HepG2 (cell line): ENCODE results near the gene TLE7. TPM values are rescaled to one million over a fixed set of nuclear protein-coding genes. Genes with fewer than 3 reads are reported as not detected.
A peak's percentile ranks its signal among the peaks of the same experiment; 100 is the strongest.

Source experiments
- CENPX ChIP-seq: sonication (generic); formaldehyde crosslinking; IDR thresholded peaks from 2 replicates; pipeline ENCODE4 v1.9.0; 2021; ENCODE audit warnings: mild to moderate bottlenecking, missing genetic modification reagents, moderate library complexity
- FOSL1 ChIP-seq: sonication (generic); formaldehyde crosslinking; IDR thresholded peaks from 2 replicates; pipeline ENCODE4 v1.9.0; 2021; ENCODE audit warnings: missing genetic modification reagents, borderline replicate concordance
- MTF2 ChIP-seq: sonication (generic); formaldehyde crosslinking; IDR thresholded peaks from 2 replicates; pipeline ENCODE4 v1.5.0; 2020; ENCODE audit warnings: missing genetic modification reagents, borderline replicate concordance
- NFKBIZ ChIP-seq: IDR thresholded peaks from 2 replicates; pipeline ENCODE4 v1.6.1; 2018; ENCODE audit warnings: missing genetic modification reagents, missing compliant biosample characterization
- NONO ChIP-seq, 2 experiments: fragments of 450-650 bp in 1 of 2; sonication (generic) in 1 of 2; formaldehyde crosslinking in 1 of 2; IDR thresholded peaks in 1 of 2; conservative IDR thresholded peaks in 1 of 2; 2 replicates each; pipeline versions ENCODE4 v1.6.1 to v1.8.0; 2017 to 2022; ENCODE audit warnings: mild to moderate bottlenecking in 1 of 2, missing genetic modification reagents in 1 of 2, moderate library complexity in 1 of 2
- ONECUT2 ChIP-seq: sonication (generic); formaldehyde crosslinking; IDR thresholded peaks from 2 replicates; pipeline ENCODE4 v1.4.0; 2020; ENCODE audit warnings: missing genetic modification reagents
- STAT5B ChIP-seq: sonication (generic); formaldehyde crosslinking; IDR thresholded peaks from 2 replicates; pipeline ENCODE4 v1.4.0; 2020; ENCODE audit warnings: missing genetic modification reagents
- THYN1 ChIP-seq: sonication (generic); formaldehyde crosslinking; IDR thresholded peaks from 2 replicates; pipeline ENCODE4 v1.8.1; 2023; ENCODE audit warnings: low read depth, mild to moderate bottlenecking, moderate library complexity, missing genetic modification reagents, borderline replicate concordance
- YY1 ChIP-seq: IDR thresholded peaks from 2 replicates; pipeline ENCODE4 v1.6.1; 2011; ENCODE audit warnings: low read length, low read depth, moderate library complexity, mild to moderate bottlenecking; ENCODE audit not compliant: insufficient read depth, insufficient replicate concordance
- ZFY ChIP-seq: sonication (generic); formaldehyde crosslinking; IDR thresholded peaks from 2 replicates; pipeline ENCODE4 v1.4.0; 2020; ENCODE audit warnings: missing genetic modification reagents
- ZNF75D ChIP-seq: sonication (generic); formaldehyde crosslinking; IDR thresholded peaks from 2 replicates; pipeline ENCODE4 v1.8.1; 2023; ENCODE audit warnings: missing genetic modification reagents, mild to moderate bottlenecking, borderline replicate concordance
- polyA plus RNA-seq, 8 experiments: library from polyadenylated mRNA; depleted of rRNA in 3 of 8; stranded (reverse) in 7 of 8; unstranded in 1 of 8; fragments of >200 nt; fragmentation: Illumina TruSeq in 4 of 8; extraction: Trizol in 4 of 8; gene quantifications; 2 replicates each; pipeline versions ENCODE4 v1.2.1 to v1.2.3, GENCODE V29; 2011 to 2016; ENCODE audit warnings: low read depth in 4 of 8, missing spikeins in 1 of 8, mixed read lengths in 1 of 8; ENCODE audit not compliant: insufficient read depth in 1 of 8
- total RNA-seq, 5 experiments: library from RNA; depleted of rRNA; stranded (reverse); fragments of >200 nt; fragmentation: Illumina TruSeq; extraction: Trizol; gene quantifications; 2 replicates each; pipeline ENCODE4 v1.2.3, GENCODE V29; 2016; ENCODE audit warnings: low read depth in 1 of 5
- TF ChIP-seq, protein P1 (sequence below): sonication (generic); formaldehyde crosslinking; IDR thresholded peaks from 2 replicates; pipeline ENCODE4 v1.4.0; 2020; ENCODE audit warnings: missing genetic modification reagents
- TF ChIP-seq, protein P2 (sequence below): sonication (generic); formaldehyde crosslinking; IDR thresholded peaks from 2 replicates; pipeline ENCODE4 v1.9.0; 2021; ENCODE audit warnings: mild to moderate bottlenecking, missing genetic modification reagents
- TF ChIP-seq, protein P3 (sequence below): sonication (generic); formaldehyde crosslinking; IDR thresholded peaks from 2 replicates; pipeline ENCODE4 v1.4.0; 2020; ENCODE audit warnings: missing genetic modification reagents, mild to moderate bottlenecking, borderline replicate concordance

Gene TLE7
- total and polyA plus RNA-seq, 2 of the 13 experiments (the other 11 are each of a cell fraction or from before 2014, with no cell fraction given): not detected

DNA sequence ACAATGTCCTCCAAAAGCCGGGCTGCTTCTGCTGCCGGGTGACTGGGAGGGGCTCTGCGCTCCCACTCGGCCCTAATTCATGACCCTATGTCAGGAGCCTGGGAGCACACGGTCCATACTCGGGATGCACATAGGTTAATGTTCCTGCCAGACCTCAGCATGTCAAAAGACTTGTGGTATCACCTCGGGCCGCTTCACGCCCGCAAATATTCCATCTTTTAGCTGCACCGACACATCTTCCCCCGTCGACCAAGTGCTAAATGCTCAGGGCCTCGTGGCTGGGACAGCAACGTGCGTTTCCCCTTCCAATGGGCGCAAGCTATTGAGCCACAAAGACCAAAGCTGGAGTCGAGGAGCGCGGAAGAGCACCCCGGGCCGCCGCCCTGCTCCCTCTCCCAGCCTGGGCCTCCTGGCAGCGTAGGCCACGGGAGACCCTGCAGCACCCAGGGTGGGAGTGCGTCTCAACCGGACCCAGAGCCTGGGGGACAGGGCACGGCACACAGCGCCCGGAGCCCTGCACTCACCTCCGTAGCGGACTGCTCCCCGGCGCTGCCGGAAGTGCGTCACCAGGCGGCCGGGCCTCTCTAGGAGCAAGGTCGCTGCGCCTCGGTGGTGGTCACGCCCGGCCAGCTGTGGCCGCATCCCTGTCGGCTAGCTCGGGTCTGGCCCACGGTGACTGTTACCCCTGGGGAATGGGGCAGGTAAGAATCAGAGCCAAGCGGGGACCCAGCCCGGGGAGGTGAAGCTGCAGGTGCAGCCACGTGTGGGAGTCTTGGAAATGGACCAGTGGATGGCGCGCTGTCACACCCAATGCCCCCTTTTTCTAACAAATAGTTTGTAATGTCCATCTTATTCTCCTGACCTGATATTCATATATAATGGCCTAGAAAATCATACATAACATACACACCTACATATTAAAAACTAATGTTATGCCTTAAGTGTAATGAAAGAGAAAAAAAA, 20.1 kb upstream of the TLE7 start, which contains the start of gene ZNF23 (continued):
- TF ChIP-seq, protein P1, sequence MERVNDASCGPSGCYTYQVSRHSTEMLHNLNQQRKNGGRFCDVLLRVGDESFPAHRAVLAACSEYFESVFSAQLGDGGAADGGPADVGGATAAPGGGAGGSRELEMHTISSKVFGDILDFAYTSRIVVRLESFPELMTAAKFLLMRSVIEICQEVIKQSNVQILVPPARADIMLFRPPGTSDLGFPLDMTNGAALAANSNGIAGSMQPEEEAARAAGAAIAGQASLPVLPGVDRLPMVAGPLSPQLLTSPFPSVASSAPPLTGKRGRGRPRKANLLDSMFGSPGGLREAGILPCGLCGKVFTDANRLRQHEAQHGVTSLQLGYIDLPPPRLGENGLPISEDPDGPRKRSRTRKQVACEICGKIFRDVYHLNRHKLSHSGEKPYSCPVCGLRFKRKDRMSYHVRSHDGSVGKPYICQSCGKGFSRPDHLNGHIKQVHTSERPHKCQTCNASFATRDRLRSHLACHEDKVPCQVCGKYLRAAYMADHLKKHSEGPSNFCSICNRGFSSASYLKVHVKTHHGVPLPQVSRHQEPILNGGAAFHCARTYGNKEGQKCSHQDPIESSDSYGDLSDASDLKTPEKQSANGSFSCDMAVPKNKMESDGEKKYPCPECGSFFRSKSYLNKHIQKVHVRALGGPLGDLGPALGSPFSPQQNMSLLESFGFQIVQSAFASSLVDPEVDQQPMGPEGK (CRISPR knock-in tag): no peak
- TF ChIP-seq NFKBIZ (CRISPR knock-in tag) (peak; percentile 96), CENPX (no peak), FOSL1 (CRISPR knock-in tag) (no peak), ONECUT2 (CRISPR knock-in tag) (0 out of 2 replicates have a peak, but pooled peaks have one; percentile 36), STAT5B (CRISPR knock-in tag) (peak; percentile 87; the same call in 1 of the 2 replicates), ZFY (CRISPR knock-in tag) (peak; percentile 94), ZNF75D (CRISPR knock-in tag) (no peak), YY1 (peak; percentile 81), THYN1 (no peak), NONO (IDR thresholded peaks at IDR 0.05) (no peak), NONO (CRISPR knock-in tag; conservative IDR thresholded peaks at IDR 0.05) (peak; percentile 98), MTF2 (CRISPR knock-in tag) (peak; percentile 92; the same call in 1 of the 2 replicates)
- TF ChIP-seq, protein P2, sequence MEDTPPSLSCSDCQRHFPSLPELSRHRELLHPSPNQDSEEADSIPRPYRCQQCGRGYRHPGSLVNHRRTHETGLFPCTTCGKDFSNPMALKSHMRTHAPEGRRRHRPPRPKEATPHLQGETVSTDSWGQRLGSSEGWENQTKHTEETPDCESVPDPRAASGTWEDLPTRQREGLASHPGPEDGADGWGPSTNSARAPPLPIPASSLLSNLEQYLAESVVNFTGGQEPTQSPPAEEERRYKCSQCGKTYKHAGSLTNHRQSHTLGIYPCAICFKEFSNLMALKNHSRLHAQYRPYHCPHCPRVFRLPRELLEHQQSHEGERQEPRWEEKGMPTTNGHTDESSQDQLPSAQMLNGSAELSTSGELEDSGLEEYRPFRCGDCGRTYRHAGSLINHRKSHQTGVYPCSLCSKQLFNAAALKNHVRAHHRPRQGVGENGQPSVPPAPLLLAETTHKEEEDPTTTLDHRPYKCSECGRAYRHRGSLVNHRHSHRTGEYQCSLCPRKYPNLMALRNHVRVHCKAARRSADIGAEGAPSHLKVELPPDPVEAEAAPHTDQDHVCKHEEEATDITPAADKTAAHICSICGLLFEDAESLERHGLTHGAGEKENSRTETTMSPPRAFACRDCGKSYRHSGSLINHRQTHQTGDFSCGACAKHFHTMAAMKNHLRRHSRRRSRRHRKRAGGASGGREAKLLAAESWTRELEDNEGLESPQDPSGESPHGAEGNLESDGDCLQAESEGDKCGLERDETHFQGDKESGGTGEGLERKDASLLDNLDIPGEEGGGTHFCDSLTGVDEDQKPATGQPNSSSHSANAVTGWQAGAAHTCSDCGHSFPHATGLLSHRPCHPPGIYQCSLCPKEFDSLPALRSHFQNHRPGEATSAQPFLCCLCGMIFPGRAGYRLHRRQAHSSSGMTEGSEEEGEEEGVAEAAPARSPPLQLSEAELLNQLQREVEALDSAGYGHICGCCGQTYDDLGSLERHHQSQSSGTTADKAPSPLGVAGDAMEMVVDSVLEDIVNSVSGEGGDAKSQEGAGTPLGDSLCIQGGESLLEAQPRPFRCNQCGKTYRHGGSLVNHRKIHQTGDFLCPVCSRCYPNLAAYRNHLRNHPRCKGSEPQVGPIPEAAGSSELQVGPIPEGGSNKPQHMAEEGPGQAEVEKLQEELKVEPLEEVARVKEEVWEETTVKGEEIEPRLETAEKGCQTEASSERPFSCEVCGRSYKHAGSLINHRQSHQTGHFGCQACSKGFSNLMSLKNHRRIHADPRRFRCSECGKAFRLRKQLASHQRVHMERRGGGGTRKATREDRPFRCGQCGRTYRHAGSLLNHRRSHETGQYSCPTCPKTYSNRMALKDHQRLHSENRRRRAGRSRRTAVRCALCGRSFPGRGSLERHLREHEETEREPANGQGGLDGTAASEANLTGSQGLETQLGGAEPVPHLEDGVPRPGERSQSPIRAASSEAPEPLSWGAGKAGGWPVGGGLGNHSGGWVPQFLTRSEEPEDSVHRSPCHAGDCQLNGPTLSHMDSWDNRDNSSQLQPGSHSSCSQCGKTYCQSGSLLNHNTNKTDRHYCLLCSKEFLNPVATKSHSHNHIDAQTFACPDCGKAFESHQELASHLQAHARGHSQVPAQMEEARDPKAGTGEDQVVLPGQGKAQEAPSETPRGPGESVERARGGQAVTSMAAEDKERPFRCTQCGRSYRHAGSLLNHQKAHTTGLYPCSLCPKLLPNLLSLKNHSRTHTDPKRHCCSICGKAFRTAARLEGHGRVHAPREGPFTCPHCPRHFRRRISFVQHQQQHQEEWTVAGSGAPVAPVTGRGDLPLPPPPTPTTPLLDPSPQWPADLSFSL (CRISPR knock-in tag): no peak
- TF ChIP-seq, protein P3, sequence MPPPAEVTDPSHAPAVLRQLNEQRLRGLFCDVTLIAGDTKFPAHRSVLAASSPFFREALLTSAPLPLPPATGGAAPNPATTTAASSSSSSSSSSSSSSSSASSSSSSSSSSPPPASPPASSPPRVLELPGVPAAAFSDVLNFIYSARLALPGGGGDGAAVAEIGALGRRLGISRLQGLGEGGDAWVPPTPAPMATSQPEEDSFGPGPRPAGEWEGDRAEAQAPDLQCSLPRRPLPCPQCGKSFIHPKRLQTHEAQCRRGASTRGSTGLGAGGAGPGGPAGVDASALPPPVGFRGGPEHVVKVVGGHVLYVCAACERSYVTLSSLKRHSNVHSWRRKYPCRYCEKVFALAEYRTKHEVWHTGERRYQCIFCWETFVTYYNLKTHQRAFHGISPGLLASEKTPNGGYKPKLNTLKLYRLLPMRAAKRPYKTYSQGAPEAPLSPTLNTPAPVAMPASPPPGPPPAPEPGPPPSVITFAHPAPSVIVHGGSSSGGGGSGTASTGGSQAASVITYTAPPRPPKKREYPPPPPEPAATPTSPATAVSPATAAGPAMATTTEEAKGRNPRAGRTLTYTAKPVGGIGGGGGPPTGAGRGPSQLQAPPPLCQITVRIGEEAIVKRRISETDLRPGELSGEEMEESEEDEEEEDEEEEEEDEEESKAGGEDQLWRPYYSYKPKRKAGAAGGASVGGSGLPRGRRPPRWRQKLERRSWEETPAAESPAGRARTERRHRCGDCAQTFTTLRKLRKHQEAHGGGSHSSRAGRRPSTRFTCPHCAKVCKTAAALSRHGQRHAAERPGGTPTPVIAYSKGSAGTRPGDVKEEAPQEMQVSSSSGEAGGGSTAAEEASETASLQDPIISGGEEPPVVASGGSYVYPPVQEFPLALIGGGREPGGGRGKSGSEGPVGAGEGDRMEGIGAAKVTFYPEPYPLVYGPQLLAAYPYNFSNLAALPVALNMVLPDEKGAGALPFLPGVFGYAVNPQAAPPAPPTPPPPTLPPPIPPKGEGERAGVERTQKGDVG (CRISPR knock-in tag): peak; percentile 92
